HG03280 (cell line): ENCODE results near the gene LONRF2.
"Not testable (repeated sequence)": the region's sequence is repeated elsewhere in the genome, so short reads cannot be mapped to it uniquely, and the experiment has no call there.

ENCODE experiments used
- ATAC-seq: cut with Tn5 transposase; IDR thresholded peaks from one replicate; pipeline ENCODE4 v1.9.1; 2021; ENCODE audit warnings: mild to moderate bottlenecking, moderate library complexity; ENCODE audit not compliant: unreplicated experiment

The LONRF2 gene

DNA sequence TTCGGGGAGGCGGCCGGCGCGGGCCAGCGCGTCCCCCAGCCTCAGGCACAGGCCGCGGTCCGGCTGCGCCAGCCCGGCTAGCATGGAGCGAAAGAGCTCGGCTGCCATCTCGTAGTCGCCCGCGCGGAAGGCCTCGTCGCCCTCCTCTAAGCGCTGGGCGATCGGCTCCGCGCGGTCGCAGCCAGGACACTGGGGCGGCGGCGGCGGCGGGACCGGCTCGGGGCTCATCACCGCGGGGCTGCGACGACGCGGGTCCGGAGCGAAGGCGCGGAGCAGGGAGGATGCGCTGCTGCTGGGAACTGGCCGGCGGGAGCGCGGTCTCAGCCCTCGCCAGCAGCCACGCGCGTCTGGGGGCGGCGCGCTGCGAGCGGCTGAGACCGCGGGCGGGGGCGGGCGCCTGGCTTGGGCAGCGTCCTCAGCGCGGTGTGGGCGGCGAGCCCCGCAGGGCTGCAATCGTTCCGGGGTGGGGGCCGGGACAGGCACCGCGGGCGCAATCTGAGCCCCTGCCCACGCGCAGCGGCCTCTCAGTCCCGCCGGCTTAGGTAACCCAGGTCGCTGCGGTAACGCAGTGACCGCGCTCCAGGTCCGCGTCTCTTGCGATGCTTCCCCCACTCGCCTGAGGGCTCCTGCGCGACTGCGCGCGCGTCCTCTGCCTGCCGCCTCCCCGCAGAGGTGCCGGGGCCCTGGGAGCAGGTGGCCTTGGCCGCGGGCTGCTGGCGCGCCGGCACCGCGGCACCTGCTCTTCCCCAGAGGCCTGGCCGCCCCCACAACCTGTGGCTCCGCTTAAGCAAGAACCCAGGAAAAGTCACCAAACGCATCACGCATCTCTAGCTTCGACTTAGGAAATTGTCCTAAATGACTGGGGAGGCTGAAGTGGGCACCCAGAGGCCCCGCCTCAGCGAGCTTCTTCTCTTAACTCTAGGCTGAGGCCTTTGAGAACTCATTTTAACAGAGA lies at the start of gene LONRF2:
LONRF2 (minus strand) TSS at position 636 of the 955 bp plus-strand sequence; CDS start at position 228, 408 bp downstream.
- no peak for ATAC-seq

DNA sequence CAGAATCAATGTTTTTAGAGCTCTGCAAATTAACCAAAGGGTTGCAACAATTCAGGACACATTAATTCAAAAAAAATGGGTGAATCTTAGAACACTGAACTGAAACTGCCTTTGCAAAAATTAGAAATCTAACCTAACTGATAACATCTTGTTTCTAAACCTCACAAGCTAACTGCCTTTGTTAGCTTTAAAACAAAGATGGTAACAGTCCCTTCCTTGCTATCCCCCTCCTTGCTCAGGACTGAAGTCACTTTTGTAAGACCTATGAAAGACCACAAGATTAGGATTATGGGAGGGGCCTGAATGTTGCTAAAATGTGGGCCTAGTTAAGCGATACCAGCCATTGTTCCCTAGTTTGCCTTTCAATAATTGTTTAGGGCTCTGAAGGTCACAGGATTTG lies 44.9 kb upstream of the LONRF2 start:
- ATAC-seq = no peak

DNA sequence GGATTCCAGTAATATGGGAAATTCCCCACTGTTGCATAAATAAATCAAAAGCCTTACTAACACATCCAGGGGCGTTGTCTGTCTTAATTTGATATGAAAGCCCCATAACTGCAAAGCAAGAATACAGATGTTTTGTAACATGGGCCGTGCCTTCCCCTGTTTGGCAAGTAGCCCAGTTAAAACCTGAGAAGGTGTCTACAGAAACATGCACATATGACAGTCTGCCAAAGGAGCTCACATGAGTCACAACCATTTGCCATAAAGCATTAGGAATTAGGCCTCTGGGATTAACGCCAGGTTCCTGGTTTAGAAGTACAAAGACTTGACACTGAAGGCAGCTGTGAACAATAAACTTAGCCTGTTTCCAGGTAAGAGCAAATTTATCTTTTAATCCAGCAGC lies 43.1 kb upstream of the LONRF2 start:
- no peak for ATAC-seq

DNA sequence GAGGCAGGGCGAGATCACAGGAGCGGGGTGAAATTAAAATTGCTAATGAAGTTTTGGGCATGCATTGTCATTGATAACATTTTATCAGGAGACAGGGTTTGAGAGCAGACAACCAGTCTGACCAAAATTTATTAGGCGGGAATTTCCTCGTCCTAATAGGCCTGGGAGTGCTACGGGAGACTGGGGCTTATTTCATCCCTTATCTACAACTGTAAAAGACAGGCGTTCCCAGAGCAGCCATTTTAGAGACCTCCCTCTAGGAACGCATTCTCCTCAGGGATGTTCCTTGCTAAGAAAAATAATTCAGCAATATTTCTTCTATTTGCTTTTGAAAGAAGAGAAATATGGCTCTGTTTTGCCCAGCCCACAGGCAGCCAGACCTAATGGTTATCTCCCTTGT lies 40.0 kb upstream of the LONRF2 start:
- not testable (repeated sequence) for ATAC-seq

DNA sequence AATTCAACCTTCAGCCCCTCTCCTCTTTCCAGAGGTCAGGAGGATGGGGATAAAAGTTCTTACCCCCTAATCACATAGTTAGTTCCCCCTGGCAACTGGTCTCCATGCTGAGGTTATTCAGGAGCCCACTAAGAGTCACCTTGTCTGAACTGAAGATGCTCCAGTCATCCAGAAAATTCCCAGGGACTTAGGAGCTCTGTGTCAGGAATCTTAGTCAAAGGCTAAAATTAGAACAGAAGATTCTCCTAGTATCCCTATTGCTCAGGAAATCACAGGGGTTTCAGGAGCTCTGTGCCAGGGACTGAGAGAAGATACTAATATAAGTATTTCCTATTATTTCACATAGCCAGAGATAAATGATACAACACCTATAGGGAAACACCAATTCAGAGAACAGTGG lies 37.3 kb upstream of the LONRF2 start:
- no peak for ATAC-seq

DNA sequence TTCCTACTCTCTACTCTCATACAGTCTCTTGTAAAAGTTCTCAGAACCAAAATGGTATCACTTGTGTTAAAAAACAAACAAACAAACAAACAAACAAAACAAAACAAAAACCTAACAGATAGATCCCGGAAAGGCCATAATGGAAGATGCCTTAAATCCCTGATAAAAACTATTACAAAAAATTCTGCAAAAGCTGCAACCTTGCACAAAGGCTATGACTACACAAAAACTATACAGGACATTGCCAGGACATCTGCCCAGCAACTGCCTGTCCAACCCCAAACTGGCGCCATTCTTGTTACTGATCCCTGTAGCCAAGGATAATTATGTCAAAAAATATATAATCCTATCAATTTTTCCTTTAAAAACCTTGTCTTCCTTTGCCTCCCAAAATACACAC lies 36.3 kb upstream of the LONRF2 start:
- ATAC-seq = no peak

DNA sequence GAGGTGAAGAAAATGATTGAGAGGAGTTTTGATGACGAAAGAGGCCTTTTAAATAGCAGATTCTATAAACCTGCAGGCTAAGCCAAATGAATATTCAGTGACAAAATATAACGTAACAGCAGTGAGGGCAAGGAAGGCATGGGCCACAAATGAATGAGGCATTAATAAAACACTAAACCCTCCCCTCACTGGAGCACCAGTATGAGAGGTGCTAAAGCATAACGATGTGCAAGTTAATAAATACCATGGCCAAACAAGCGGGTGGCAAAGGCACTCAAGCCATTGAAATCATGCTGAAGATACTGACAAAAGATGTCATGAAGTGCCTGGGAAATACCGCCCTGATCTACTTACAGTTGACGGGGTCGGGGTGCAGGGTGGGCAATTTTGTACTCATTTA lies 30.2 kb upstream of the LONRF2 start:
- no peak for ATAC-seq

DNA sequence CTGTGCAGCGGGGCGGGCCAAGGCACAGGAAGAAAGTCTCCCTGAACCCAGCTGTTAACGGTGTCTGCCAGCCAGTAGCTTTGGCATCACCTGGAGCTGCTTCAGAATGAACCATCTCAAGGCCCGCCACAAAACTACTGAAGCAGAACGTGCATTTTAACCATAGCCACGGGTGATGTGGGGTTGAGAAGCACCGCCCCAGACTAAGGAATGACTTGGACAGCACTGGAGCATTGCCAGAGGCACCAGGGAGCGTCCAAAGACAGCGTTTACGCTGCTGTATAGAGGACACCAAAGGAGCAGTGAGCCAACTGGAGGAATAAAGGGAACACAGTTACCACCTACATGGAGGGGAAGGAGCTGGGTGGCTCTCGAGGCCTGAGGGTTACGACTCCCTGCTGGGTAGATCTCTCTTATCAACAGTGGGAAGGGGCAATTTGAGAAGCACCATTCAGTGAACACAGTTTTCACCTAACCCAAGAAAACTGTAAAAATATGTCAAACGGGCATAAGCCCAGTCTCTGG lies 28.4 kb upstream of the LONRF2 start:
- no peak for ATAC-seq

DNA sequence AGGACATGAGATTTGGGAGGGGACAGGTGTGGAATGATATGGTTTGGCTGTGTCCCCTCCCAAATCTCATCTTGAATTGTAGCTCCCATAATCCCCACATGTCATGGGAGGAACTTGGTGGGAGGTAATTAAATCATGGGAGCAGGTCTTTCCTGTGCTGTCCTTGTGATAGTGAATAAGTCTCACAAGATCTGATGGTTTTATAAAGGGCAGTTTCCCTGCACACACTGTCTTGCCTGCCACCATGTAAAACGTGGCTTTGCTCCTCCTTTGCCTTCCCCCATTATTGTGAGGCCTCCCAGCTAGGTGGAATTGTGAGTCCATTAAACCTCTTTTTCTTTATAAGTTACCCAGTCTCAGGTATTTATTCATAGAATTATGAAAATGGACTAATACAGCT lies 22.8 kb upstream of the LONRF2 start:
- not testable (repeated sequence) for ATAC-seq

DNA sequence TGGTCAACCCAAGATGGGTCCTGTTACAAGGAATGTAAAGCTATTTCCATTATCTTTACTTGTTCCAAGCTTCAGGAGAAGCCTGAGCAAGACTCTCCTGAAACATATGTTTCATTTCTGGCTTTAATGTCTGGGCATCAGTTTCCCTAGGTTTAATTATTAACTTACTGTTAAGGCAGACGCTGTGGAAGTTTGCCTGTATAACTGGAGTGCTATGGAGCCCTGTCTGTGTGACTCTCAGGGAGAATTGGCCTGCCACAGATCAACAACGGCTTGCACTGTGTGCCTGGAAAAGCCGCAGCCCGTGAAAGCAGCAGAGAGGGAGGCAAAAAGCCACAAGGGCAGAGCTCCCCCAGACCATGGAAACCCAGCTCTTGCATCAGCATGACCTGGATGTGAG lies 22.1 kb upstream of the LONRF2 start:
- no peak for ATAC-seq

DNA sequence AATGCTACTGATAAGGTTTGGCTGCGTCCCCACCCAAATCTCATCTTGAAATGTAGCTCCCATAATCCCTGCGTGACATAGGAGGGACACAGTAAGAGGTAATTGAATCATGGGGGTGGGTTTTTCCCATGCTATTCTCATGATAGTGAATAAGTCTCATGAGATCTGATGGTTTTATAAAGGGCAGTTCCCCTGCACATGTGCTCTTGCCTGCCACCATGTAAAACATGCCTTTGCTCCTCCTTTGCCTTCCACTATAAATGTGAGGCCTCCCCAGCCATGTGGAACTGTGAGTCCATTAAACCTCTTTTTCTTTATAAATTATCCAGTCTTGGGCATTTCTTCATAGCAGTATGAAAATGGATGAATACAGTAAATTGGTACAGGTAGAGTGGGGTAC lies 20.2 kb upstream of the LONRF2 start:
- not testable (repeated sequence) for ATAC-seq

DNA sequence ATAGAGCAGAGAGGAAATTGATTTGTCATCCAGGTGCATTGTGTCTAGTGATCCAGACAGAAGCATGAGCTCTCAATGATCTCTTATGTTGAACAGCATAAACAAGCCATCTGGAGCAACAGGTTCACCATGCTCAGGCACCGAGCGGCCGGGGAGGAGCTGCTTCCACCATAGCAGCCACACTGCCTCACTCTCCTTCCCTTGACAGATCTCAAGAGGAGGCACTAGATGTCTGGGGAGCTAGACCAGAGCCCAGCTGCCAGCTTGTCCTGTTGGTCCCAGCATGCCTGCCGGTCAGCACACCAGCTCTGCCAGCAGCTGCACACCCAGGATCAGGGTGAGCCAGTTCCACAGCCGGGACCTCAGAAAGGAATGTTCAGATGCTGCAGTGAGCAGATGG lies 17.5 kb upstream of the LONRF2 start:
- ATAC-seq = no peak

DNA sequence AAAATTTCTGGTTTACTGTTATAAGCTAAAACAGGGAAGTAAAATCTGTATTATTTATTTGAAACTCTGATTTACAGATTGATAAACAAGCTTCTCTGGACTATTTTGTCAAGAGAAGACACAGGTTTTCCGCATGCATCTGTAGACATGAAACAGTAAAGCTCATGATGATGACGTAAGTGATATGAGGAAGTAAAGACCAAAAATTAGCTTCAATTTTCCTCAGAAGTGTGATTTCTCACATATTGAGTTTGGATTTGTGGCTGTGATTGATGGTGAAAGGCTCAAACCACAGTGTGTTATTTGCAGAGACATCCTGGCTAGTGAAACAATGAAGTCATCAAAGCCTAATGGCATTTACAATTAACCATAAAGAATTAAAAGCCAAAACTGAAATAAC lies 12.6 kb upstream of the LONRF2 start:
- no peak for ATAC-seq

DNA sequence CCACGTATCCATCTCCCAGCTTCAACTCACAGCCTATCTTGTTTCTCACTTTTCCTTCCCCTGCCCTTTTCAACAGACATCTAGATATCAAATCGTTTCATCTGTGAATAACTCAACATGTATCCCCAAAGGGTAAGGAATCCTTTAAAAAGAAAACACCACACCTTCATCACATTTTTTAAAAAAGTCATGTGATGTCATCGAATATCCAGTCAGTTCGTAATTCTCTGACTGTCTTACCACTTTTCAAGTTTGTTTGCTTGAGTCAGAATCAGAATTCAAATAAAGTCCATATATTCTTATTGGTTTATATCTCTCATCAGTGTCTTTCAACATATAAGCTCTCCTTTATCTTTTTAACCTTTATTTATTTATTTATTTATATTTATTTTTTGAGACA lies 5.4 kb upstream of the LONRF2 start:
- no peak for ATAC-seq

DNA sequence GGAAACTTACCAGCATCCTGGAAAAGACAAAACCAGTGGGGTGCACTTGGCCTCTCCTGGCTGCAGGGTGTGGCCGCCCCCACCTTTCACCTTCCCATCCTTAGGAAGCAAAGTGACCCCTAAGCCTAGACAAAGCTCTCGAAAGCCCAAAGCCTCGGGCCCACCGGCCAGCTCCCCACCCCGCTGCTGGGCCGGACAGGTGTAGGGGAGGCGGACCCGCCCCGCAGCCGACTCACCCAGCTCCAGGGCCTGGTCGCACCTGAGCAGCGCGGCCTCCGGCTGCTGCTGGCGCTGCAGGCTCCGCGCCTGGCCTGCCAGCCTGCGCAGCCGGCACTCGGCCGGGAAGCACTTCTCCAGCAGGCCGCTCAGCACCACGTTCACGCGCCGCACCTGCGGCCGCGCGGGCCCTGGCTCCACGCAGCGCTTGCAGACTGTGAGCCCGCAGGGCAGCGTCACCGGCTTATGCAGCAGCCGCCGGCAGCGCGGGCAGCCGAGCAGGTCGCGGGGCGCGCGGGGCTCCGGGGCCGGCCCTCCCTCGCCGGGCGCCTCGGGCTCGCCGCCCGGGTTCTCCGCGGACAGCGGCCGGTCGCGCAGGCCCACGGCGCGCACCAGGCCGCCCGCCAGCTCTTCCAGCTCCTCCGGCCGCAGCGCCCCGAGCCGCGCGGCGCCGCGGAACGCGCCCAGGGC lies 979 bp downstream of the LONRF2 start:
- ATAC-seq = no peak

DNA sequence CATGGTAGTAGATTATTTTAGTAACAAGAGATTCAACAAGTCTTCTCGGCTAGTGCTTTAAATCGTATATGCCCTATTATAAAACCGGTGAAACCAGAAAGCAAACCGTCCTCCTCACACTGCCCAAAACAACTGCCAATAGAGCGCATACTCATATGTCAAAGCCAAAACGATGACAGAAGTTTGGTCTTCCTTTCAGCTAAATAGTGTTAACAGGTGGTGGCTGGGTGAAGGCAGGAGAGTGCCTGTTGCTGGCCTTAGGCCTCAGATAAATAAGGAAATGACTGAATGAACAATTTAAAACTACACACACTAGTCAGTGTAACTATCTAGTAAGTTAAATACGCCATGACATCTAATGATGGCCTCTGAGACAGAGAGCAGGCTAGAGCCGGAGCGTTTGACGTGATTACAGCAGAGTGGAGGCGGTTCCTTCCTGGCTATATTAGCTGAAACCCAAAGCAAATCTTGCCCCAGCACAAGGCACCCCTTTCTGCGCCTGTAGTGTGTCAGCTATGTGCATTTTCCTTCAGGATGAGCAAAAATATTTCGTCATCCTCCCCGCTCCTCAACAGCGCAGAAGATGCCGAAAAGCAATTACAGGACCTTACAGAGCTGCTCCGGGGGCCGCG lies 1.6 kb downstream of the LONRF2 start:
- ATAC-seq = no peak

DNA sequence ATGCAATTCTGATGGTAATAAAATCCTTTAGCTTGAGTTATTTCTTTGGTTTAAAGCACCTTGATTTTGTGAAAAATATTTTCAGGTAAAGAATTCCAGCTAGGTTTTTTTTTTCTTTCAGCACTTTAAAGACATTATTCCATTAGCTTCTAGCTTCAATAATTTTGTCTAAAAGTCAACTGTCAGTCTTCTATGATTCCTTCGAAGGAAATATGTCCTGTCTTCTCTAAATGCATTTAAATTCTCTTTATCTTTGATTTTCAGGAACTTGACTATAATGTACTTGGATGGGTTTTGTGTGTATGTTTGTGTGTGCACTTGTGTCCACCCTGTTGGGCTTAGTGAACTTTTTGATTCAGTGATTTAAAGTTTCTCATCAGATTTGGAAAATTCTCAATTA lies 4.7 kb downstream of the LONRF2 start:
- ATAC-seq = no peak

DNA sequence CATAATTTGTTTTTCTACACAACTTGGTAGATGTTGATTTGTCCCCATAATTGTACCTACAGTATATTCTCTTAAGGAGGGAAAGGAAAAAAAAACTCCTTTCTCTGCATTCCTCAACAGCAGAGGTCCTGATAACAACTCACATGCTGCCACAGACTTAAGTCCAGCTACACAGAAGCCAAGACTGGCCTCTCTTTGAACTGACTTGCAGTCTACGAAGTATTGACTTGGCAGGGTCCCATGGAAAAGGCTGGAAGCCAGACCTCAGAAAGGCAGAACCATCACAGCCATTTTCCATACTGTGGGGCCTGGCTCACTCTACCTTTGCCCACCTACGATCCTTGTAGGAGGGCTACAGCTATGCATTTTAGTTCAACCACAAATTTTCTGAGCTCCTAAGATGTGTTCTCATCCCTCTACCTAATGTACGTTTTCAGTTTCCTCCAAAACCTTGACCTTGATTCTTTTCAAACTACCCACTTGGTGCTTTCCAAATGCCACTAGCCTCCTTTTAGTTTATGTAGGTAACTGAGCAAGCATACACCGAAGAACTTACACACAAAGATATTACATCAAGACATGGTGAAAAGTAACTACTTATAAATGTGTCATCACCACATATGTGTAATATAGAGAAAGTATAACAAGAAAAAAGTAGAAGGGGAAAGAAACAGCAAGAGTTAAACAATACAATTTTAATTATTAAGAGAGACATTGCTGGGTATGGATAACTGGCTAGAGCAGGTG lies 12.2 kb downstream of the LONRF2 start:
- ATAC-seq = no peak

DNA sequence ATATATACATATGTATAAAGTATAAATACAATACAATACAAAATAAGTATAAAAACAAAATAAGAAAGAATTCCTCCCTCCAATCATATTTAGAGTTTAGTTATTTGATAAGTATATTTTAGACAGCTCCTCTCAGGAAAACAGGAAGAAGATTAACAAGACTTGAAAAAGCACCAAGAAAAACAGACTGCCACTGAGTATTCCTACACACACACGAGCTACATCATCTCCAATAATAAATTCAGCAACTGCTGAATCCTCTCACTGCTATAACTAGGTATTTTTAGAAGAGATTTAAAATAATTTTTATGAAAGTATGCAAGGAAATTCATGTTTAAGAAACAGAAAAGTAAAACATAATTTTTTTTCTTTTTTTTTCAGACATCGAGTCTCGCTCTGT lies 13.0 kb downstream of the LONRF2 start:
- no peak for ATAC-seq

DNA sequence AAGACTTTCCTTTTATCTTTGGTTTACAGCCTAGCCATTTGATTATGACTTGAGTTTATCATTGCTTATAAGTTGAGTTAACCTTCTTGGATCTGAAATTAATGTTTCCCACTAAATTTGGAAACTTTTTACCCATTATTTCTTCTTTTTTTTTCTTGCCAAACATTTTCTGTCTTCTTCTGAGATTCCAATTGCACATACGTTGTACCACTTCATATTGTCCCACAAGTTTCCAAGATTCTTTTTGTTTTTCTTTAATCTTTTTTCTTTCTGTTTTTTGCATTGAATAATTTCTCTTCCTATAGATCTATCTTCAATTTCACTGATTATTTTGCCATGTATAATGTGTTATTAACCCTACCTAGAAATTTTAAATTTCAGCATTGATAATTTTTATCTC lies 18.6 kb downstream of the LONRF2 start:
- no peak for ATAC-seq

DNA sequence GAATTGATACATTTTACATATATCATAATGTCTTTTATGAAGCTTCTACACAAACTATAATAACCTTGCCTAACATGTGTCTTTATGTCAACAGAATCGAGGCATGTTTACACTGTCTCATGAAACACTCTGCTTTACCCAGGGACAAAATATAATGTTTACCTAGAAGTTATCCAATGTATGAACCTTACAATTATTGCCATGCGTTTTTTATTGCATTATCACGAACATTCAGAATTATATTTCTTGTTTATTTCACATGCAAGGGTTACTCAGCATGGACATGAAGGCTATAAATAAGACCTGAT lies 19.8 kb downstream of the LONRF2 start:
- ATAC-seq = no peak
